ENCODE measurements around the gene USP54. TPM values are rescaled to one million over a fixed set of nuclear protein-coding genes. Genes with fewer than 3 reads are reported as not detected.

Gene USP54
- total RNA-seq, 2 donors from 2014 or later: 70.8 to 151 TPM

GRCh38 chr10:73465978-73466726 is 125.0 kb downstream of the USP54 start:
- H3K9ac ChIP-seq (ENCODE audit: low read depth in 2 of 2, low read length in 2 of 2): no peak overlapping the region
- no peak for TF ChIP-seq CTCF (IDR thresholded peaks at IDR 0.05)
- no peaks in the 10 kb centered on the region for H3K4me1 ChIP-seq
- intact Hi-C loops (cut with DNase I): no loop called here
- H3K27me3 ChIP-seq: no peaks in the 10 kb centered on the region
- no peak for DNase-seq
- no peaks in the 10 kb centered on the region for H3K9me3 ChIP-seq
- no peak overlapping the region for H3K27ac ChIP-seq
- H3K4me3 ChIP-seq: no peak overlapping the region
- no peaks in the 10 kb centered on the region for H3K36me3 ChIP-seq

GRCh38 chr10:73460897-73461296 is 130.2 kb downstream of the USP54 start:
- TF ChIP-seq CTCF (IDR thresholded peaks at IDR 0.05): no peak
- no peak for DNase-seq
- no peaks in the 10 kb centered on the region for H3K36me3 ChIP-seq
- H3K27ac ChIP-seq: no peak overlapping the region
- no peak overlapping the region for H3K9ac ChIP-seq (ENCODE audit: low read depth in 2 of 2, low read length in 2 of 2)
- no peaks in the 10 kb centered on the region for H3K4me1 ChIP-seq
- H3K9me3 ChIP-seq: no peaks in the 10 kb centered on the region
- no peak overlapping the region for H3K4me3 ChIP-seq
- no peaks in the 10 kb centered on the region for H3K27me3 ChIP-seq
- intact Hi-C loops (cut with DNase I): no loop called here

- Histone ChIP-seq H3K4me3 (no peak overlapping the region), H3K36me3 (no peaks in the 10 kb centered on the region), H3K9me3 (no peaks in the 10 kb centered on the region), H3K9ac (ENCODE audit: low read depth in 2 of 2, low read length in 2 of 2) (no peak overlapping the region), H3K27me3 (no peaks in the 10 kb centered on the region), H3K4me1 (no peaks in the 10 kb centered on the region), H3K27ac (no peak overlapping the region)
- no peak for TF ChIP-seq CTCF (IDR thresholded peaks at IDR 0.05)
- intact Hi-C loops (cut with DNase I): no loop called here
- no peak for DNase-seq
These were observed 131.3 kb downstream of the USP54 start for GRCh38 chr10:73459683-73460314.

- TF ChIP-seq CTCF (IDR thresholded peaks at IDR 0.05): no peak
- no peak overlapping the region for H3K27ac ChIP-seq
- peaks cover 6% of the 10 kb centered on the region for H3K36me3 ChIP-seq
- no peak overlapping the region for H3K9ac ChIP-seq (ENCODE audit: low read depth in 2 of 2, low read length in 2 of 2)
- H3K4me1 ChIP-seq: no peaks in the 10 kb centered on the region
- intact Hi-C loops (cut with DNase I): no loop called here
- H3K27me3 ChIP-seq: no peaks in the 10 kb centered on the region
- H3K9me3 ChIP-seq: no peaks in the 10 kb centered on the region
- no peak overlapping the region for H3K4me3 ChIP-seq
- DNase-seq: no peak
These were observed 134.8 kb downstream of the USP54 start for GRCh38 chr10:73456187-73456890.

- Histone ChIP-seq H3K27ac (no peak overlapping the region), H3K9ac (ENCODE audit: low read depth in 2 of 2, low read length in 2 of 2) (no peak overlapping the region), H3K27me3 (no peaks in the 10 kb centered on the region), H3K4me1 (no peaks in the 10 kb centered on the region), H3K36me3 (peaks cover 6% of the 10 kb centered on the region), H3K9me3 (no peaks in the 10 kb centered on the region), H3K4me3 (no peak overlapping the region)
- DNase-seq: no peak
- intact Hi-C loops (cut with DNase I): no loop called here
- TF ChIP-seq CTCF (IDR thresholded peaks at IDR 0.05): no peak
These were observed 142.0 kb downstream of the USP54 start for GRCh38 chr10:73449113-73449512.

Data from colonic mucosa (tissue), 4 donors.